ENCODE data around the gene P4HA1.
A peak's percentile ranks its signal among the peaks of the same experiment; 100 is the strongest.
"Not testable (repeated sequence)": the region's sequence is repeated elsewhere in the genome, so short reads cannot be mapped to it uniquely, and the experiment has no call there.

Gene P4HA1

DNA sequence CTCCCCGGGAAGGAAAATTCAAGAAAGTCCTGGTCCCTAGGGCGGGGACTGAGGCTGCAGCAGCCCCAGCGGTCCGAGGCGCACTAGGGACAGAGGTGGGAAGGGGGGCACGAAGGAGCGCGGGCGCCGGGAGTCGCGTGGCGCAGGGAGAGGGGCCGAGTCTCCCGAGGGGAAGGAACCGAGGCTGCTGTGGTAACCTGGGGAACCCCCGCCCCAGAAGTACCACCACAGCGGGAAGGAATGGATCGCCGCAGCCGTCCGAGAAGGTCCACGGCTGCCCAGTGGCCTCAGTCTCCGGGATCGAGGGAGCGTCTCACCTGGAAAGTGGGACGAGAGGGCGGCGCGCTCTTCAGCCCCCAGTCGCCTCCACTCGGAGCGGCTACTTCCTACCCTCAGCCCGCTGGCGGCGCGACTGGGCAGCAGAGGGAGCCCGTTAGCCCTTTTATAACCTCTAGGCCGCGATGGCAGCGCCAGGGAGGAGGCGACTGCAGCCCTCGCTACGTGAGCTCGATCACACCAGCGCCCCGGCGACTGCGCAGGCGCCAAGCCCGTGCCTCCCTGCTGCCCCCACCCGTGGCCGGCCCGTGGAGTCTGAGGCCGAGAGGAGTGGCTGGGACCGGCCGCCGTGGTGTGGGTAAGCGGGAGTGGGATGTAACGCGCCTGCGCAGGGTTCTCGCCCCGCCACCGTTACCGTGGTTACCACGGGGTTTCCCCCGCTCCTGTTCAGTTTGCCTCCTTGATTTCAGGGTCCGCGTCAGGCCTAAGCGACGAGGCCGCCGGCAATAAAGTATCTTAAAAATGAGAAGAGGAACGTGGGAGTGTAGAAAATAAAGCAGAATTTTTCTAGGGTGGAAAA lies at the start of gene P4HA1:
TSS of gene P4HA1 (minus strand) at position 418 of the 856 bp plus-strand sequence. CDS start 21,983 bp downstream, outside the sequence.
- peak; percentile 98 for DNase-seq (ENCODE audit: low spot score)

DNA sequence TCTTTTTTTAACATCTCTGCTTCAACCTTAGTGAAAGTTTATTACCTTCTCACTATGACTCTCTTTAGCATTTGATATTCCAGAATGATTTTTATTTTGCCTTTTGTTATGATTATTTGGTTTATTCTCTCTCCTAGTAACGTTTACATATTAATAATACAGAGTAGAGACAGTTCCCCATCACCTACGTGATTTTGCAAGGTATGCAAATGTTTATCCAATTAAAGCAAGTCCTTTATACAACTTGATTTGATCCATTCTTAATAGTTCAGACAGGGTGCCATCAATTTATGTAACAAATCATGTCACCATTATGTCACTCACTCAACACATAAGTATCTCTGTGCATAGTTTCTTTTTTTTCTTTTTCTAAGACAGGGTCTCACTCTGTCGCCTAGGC lies 44.9 kb upstream of the P4HA1 start:
- no peak for DNase-seq (ENCODE audit: low spot score)

DNA sequence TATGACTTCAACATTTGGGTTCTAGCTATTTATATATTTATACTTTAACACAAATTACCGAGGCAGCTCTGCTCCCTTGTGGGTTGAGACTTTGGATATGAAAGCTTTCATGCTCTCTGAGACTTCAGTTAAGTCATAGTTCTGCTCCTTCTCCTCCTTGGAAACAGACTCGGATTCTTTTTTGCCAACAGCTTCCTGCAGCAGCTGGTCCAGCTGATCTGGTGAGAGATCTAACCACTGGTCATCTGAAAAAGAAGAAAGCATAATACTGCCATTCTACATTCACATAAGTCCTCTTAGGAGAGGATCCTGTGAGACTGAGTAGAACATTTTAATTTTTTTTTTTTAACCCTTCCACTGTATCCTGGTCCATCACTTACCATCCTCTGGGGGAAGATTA lies 42.6 kb upstream of the P4HA1 start:
- DNase-seq (ENCODE audit: low spot score): no peak

- no peak for DNase-seq (ENCODE audit: low spot score)
These were observed 40.0 kb upstream of the P4HA1 start for GRCh38 chr10:73136627-73137026.

DNA sequence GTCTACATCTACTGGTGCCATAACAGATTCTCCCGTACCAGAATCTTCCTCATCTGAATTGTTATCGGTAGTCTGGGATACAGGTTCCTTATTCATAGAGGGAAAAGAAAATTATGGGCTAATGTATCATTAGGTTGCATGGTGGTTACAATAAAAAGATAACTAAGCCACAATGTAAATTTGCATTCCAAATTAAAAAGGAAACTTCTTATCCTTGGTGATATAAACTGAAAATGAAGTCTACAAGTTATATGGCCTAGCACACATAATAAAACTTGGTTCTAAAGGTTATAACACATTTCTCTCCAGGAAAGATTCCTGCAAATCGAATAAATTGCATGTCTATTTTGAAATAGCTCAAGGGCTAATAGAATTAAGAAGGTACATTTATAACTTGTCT lies 38.1 kb upstream of the P4HA1 start:
- DNase-seq (ENCODE audit: low spot score): no peak

GRCh38 chr10:73131913-73132686 lies 35.4 kb upstream of the P4HA1 start:
- no peak for DNase-seq (ENCODE audit: low spot score)

DNA sequence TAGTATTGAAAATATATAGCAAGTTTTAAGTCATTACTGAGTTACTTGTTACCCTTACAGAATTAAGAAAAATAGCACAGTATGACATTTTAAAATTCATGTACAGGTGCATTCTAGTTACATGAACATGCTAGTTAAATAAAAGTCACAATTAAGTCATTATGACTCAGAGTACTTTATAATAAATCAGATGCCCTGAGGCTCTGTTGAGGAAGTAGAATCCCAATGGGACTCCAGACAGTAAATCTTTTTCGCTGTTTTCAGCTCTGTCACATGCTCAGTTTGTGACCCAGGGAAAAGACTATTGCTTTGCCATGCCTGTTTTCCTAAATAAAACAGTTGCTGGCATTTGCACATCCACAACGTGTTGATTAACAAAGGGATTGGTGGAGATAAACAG lies 34.6 kb upstream of the P4HA1 start:
- no peak for DNase-seq (ENCODE audit: low spot score)

- no peak for DNase-seq (ENCODE audit: low spot score)
These were observed 29.7 kb upstream of the P4HA1 start for GRCh38 chr10:73126343-73126742.

GRCh38 chr10:73119952-73120351 lies 23.3 kb upstream of the P4HA1 start:
- DNase-seq (ENCODE audit: low spot score): no peak

GRCh38 chr10:73119457-73119856 lies 22.8 kb upstream of the P4HA1 start:
- DNase-seq (ENCODE audit: low spot score): no peak

DNA sequence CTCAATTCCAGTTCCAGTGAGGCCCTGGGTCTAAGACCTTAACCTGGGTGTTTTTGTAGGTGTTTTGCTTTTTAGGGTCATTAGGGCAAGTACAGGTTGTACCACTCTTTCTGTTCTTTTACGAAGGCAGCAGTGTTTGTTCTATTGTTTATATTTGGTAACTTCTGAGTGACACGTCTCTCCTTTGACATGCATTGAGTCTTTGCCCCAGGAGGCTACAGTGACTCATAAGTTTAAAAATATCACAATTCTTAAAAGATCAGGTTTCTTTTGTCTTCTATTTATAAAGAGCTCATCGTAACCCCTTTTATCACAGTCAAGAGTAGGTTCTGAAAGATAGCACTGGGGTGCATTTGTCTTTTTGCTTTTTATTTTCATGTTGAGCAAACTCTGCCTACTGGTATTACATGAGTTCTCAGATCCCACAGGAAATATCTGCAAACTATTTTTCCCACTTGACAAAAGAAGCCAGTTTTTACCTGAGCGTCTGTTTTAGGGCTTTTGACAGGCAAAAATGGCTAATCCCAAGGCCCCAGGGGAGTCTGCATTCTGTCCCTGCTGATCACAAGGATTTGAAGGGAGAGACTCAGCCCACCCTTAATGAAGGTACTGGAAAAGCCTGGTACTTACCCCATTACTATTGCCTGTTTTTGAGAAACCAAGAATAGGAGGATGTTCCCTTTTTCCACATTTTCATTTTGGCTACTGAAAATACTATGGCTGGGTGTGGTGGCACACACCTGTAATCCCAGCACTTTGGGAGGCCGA lies 21.5 kb upstream of the P4HA1 start:
- DNase-seq (ENCODE audit: low spot score): no peak

- DNase-seq (ENCODE audit: low spot score): no peak
These were observed 19.4 kb upstream of the P4HA1 start for GRCh38 chr10:73116017-73116416.

- no peak for DNase-seq (ENCODE audit: low spot score)
These were observed 16.9 kb upstream of the P4HA1 start for GRCh38 chr10:73113551-73113950.

DNA sequence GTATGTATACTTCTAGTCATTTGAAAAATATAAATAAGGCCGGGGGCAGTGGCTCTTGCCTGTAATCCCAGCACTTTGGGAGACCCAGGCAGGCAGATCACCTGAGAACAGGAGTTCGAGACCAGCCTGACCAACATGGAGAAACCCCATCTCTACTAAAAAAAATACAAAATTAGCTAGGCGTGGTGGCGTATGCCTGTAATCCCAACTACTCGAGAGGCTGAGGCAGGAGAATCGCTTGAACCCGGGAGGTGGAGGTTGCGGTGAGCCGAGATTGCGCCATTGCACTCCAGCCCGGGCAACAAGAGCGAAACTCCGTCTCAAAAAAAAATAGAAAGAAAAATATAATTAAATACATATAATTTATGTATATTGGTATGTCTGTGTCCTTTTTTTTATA lies 15.4 kb upstream of the P4HA1 start:
- DNase-seq (ENCODE audit: low spot score): not testable (repeated sequence)

GRCh38 chr10:73110345-73110849 lies 13.7 kb upstream of the P4HA1 start, which contains the start of gene NUDT13:
NUDT13 (plus strand) TSS chr10:73110455; CDS start chr10:73114366, 3,911 bp downstream.
- DNase-seq (ENCODE audit: low spot score): peak; percentile 66

DNA sequence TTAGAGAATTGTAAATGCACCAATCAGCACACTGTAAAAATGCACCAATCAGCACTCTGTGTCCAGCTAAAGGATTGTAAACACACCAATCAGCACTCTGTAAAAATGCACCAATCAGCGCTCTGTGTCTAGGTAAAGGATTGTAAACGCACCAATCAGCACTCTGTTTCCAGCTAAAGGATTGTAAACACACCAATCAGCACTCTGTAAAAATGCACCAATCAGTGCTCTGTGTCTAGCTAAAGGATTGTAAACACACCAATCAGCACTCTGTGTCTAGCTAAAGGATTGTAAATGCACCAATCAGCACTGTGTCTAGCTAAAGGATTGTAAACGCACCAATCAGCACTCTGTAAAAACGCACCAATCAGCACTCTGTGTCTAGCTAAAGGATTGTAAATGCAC lies 12.6 kb upstream of the P4HA1 start:
- not testable (repeated sequence) for DNase-seq (ENCODE audit: low spot score)

GRCh38 chr10:73106301-73106700 lies 9.6 kb upstream of the P4HA1 start:
- DNase-seq (ENCODE audit: low spot score): no peak

DNA sequence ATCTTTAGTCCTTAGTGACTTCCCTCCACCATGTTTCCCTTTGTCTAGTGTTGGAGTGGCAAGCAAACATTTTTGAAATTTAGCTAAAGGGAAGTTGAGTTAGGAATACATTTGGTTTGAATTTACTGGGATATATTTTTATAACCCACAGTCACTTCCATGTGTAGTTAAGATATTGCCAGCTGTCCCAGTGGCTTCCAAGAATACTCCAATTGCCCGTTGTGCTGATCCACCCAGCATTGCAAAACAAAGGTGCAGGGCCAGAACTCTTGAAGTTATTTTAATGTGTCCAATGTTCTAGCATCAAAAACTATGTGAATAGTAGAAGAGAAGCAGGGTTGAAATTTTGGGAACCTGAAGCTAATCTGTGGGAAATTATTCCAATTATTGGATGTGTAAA lies 2.5 kb upstream of the P4HA1 start:
- DNase-seq (ENCODE audit: low spot score): no peak

- no peak for DNase-seq (ENCODE audit: low spot score)
These were observed 622 bp upstream of the P4HA1 start for GRCh38 chr10:73097305-73097670.

DNA sequence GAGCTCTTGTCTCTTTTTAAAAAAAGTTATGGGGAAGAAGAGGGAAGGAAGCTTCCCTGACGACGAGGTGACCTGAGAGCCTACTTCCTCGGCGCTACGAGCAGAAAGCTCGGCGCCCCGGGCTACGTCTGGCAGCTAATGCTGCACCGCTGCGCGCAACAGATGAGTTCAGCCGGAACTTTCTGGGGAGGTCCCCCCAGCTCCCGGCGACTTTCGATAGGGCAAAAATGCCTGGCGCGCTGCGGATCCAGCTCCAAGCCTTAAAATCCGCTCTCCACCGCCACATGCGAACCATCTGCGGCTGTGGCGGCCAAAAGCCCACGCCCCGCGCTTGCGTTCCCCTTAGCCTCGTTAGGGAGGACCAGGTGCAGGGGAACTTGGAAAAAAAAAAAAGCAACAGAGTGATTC lies 621 bp downstream of the P4HA1 start:
- peak; percentile 73 for DNase-seq (ENCODE audit: low spot score)

- DNase-seq (ENCODE audit: low spot score): peak; percentile 25
These were observed 1.1 kb downstream of the P4HA1 start for GRCh38 chr10:73095481-73096021.

GRCh38 chr10:73094986-73095480 lies 1.6 kb downstream of the P4HA1 start:
- no peak for DNase-seq (ENCODE audit: low spot score)
